ENCODE measurements around the gene THSD7A. TPM values are rescaled to one million over a fixed set of nuclear protein-coding genes. Genes with fewer than 3 reads are reported as not detected.

Gene THSD7A
- total and polyA plus RNA-seq, 10 of the 15 experiments (the other 5 are each of a cell fraction or from before 2014, with no cell fraction given), result 0.03 to 0.09 (median 0.03) TPM; not detected in 7

DNA sequence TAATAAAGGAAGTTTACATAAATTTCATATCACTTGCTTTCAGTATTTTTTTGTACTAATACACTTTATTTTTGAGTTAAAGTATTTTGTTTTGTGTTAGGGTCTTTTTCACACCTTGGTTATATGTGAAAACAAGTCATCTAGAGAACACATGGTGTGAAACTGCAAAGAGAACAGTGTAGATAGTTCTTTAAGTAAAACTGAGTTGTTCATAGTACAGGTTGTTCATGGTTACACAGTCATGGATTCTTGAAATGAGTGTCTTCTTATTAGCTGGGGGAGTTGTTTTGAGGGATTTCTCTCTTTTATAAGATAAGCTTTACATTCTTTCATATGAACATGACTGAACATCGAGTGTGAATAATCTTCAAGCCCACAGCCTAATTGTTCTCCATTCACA is 244.2 kb downstream of the THSD7A start:
- no peaks in the 10 kb centered on the region for H4K20me1 ChIP-seq (ENCODE audit: control insufficient read depth, insufficient read depth)
- ATAC-seq, result 0 out of 3 replicates have a peak, but pooled peaks have one; percentile 23
- SMC1A ChIA-PET (ENCODE audit: uncharacterized antibody, unreplicated experiment), result no interaction called here
- H3K4me3 ChIP-seq, result no peak overlapping the region
- DNase-seq (ENCODE audit: low read depth, low spot score), result no peak
- no peak overlapping the region for H3K4me2 ChIP-seq (ENCODE audit: control insufficient read depth, insufficient read depth)
- RAD21 ChIA-PET (ENCODE audit: unreplicated experiment), result interaction anchor here (0.6 kb wide), 1 partner anchor 29 kb away, joined by 3 read pairs; no protein-coding TSS in a partner anchor
- H3K4me1 ChIP-seq (ENCODE audit: control insufficient read depth, insufficient read depth, low read length), result no peaks in the 10 kb centered on the region
- intact Hi-C loops (cut with micrococcal nuclease; ENCODE audit: unreplicated experiment), result no loop called here
- no peaks in the 10 kb centered on the region for H3K79me2 ChIP-seq (ENCODE audit: control insufficient read depth, insufficient read depth, low read length)
- TF ChIP-seq RBBP5 (conservative IDR thresholded peaks at IDR 0.05), result no peak
- TF ChIP-seq, protein P1, sequence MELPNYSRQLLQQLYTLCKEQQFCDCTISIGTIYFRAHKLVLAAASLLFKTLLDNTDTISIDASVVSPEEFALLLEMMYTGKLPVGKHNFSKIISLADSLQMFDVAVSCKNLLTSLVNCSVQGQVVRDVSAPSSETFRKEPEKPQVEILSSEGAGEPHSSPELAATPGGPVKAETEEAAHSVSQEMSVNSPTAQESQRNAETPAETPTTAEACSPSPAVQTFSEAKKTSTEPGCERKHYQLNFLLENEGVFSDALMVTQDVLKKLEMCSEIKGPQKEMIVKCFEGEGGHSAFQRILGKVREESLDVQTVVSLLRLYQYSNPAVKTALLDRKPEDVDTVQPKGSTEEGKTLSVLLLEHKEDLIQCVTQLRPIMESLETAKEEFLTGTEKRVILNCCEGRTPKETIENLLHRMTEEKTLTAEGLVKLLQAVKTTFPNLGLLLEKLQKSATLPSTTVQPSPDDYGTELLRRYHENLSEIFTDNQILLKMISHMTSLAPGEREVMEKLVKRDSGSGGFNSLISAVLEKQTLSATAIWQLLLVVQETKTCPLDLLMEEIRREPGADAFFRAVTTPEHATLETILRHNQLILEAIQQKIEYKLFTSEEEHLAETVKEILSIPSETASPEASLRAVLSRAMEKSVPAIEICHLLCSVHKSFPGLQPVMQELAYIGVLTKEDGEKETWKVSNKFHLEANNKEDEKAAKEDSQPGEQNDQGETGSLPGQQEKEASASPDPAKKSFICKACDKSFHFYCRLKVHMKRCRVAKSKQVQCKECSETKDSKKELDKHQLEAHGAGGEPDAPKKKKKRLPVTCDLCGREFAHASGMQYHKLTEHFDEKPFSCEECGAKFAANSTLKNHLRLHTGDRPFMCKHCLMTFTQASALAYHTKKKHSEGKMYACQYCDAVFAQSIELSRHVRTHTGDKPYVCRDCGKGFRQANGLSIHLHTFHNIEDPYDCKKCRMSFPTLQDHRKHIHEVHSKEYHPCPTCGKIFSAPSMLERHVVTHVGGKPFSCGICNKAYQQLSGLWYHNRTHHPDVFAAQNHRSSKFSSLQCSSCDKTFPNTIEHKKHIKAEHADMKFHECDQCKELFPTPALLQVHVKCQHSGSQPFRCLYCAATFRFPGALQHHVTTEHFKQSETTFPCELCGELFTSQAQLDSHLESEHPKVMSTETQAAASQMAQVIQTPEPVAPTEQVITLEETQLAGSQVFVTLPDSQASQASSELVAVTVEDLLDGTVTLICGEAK (IDR thresholded peaks at IDR 0.05; ENCODE audit: borderline replicate concordance), result no peak
- no peak for TF ChIP-seq ZNF24 (IDR thresholded peaks at IDR 0.05)
- TF ChIP-seq MXI1 (IDR thresholded peaks at IDR 0.05; ENCODE audit: low read depth, low read length), result no peak
- no peak for TF ChIP-seq ZNF622 (IDR thresholded peaks at IDR 0.05)
- TF ChIP-seq E2F4 (IDR thresholded peaks at IDR 0.05; ENCODE audit: low read depth, low read length), result no peak
- TF ChIP-seq TARDBP (IDR thresholded peaks at IDR 0.05; ENCODE audit: borderline replicate concordance), result no peak
- TF ChIP-seq POU2F2 (IDR thresholded peaks at IDR 0.05; ENCODE audit: borderline replicate concordance, low read depth, low read length), result no peak
- TF ChIP-seq CBX5 (IDR thresholded peaks at IDR 0.05; ENCODE audit: low read depth), result no peak
- no peak for TF ChIP-seq FOXM1 (IDR thresholded peaks at IDR 0.05; ENCODE audit: low read depth, low read length)
- no peak for TF ChIP-seq SMARCA5 (IDR thresholded peaks at IDR 0.05)
- H3K27me3 ChIP-seq (replicated peaks in 1 of 2; ENCODE audit: control insufficient read depth in 2 of 2, insufficient read depth in 2 of 2, low read length in 1 of 2), result no peaks in the 10 kb centered on the region
- no peaks in the 10 kb centered on the region for H3K9me3 ChIP-seq (replicated peaks; ENCODE audit: control insufficient read depth, insufficient read depth, low read length)
- CTCF ChIA-PET, result no interaction called here
- FAIRE-seq, result no peak
- in situ Hi-C loops (cut with MboI), result no loop called here
- POLR2A ChIA-PET, result no interaction called here
- WGBS (ENCODE audit: insufficient coverage, insufficient replicate concordance, low lambda C conversion rate, missing lambda C conversion rate), result 0% methylated on average over 1 of the region's 1 CpG
- no peaks in the 10 kb centered on the region for H3K36me3 ChIP-seq (ENCODE audit: control insufficient read depth in 2 of 2, insufficient read depth in 2 of 2, low read length in 1 of 2)
- H3K9ac ChIP-seq (ENCODE audit: control insufficient read depth, insufficient read depth, low read length), result no peak overlapping the region
- no TSS peak for BruUV-seq (replicated peaks)
- H2AFZ ChIP-seq (ENCODE audit: control insufficient read depth, low read depth, low read length), result no peak overlapping the region
- H3K27ac ChIP-seq (ENCODE audit: control insufficient read depth, insufficient read depth), result no peak overlapping the region
